GM13977 (cell line): ENCODE measurements around the gene PDK2.

Experiments
- DNase-seq: peaks from one replicate; pipeline ENCODE4 v3.0.0; 2012; ENCODE audit warnings: low spot score
- in situ Hi-C: fragments of 300-500 bp; cut with MboI; formaldehyde crosslinking; loops from one replicate; pipeline ENCODE4 v1.12.0; 2022; ENCODE audit warnings: low sequenced_read_pairs, low pct_unique_long_range_greater_than_20kb, mixed read lengths, inconsistent platforms; ENCODE audit not compliant: unreplicated experiment
- TF ChIP-seq, protein P1 (sequence below): IDR thresholded peaks from 2 replicates; pipeline ENCODE4 v1.5.1; 2012; ENCODE audit warnings: mild to moderate bottlenecking, control low read depth; ENCODE audit not compliant: insufficient read depth; ENCODE audit errors: extremely low read depth, missing control alignments

PDK2 gene

DNA sequence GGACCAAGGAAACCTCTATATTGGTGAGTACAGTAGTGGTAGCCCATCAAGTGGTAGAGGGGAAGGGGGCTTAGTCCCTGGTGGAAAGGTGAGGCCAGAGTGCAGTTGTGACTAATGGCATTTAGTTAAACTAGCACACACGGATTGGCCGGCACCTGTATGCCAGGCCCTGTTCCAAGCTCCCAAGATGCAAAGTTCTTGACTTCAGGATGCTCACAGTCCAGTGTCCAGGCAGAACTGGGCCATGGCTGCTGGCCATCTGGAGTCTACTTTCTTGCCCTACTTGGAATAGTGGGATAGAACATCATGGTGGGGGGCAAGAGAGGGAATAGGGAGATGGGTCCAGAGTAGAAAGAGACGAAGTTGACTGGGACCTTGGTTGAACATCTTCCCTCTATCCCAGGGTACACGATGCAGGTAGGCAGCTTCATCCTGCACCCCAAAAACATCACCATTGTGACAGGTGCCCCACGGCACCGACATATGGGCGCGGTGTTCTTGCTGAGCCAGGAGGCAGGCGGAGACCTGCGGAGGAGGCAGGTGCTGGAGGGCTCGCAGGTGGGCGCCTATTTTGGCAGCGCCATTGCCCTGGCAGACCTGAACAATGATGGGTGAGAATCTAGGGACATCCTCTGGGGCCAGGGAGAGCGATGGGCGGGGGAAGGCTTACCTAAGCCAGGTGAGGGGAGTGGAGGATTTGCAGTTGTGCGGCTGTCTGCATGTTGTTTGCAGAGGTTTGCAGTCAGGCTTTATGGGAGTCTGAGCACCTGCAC lies 24.1 kb upstream of the PDK2 start:
- no peak for DNase-seq
- in situ Hi-C loops, result no loop called here
- TF ChIP-seq, protein P1, sequence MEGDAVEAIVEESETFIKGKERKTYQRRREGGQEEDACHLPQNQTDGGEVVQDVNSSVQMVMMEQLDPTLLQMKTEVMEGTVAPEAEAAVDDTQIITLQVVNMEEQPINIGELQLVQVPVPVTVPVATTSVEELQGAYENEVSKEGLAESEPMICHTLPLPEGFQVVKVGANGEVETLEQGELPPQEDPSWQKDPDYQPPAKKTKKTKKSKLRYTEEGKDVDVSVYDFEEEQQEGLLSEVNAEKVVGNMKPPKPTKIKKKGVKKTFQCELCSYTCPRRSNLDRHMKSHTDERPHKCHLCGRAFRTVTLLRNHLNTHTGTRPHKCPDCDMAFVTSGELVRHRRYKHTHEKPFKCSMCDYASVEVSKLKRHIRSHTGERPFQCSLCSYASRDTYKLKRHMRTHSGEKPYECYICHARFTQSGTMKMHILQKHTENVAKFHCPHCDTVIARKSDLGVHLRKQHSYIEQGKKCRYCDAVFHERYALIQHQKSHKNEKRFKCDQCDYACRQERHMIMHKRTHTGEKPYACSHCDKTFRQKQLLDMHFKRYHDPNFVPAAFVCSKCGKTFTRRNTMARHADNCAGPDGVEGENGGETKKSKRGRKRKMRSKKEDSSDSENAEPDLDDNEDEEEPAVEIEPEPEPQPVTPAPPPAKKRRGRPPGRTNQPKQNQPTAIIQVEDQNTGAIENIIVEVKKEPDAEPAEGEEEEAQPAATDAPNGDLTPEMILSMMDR, result no peak

DNA sequence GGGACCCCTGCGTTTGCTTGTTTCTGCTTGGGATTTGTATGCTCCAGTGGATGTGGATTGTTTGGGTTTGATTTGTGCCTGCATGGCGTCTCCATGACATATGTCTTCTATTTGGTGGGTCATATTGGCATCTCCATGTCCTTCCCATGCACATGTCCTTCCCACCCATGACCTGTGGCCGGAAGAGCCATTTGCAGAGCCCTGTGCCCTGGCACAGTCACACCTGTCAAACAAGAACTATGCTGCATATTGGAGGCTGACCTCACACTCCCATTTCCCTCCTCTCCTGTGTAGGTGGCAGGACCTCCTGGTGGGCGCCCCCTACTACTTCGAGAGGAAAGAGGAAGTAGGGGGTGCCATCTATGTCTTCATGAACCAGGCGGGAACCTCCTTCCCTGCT lies 23.5 kb upstream of the PDK2 start:
- in situ Hi-C loops, result no loop called here
- TF ChIP-seq, protein P1, result no peak
- DNase-seq, result no peak

DNA sequence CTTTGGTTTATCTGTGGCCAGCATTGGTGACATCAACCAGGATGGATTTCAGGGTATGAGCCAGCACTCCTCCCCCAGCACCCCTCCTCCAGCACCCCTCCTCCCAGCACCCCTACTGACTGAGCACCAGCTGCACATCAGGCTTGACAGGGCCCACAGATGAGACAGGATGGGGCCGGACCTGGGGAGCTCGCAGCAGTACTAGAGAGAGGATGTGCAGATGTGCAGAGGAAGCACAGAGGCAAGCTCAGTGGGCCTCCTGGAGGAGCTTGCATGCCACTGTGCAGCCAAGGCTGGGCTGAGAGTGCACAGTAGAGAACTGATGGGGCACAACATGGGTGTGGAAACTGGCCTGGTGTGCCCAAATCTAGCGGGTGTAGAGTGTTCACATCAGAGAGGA lies 23.0 kb upstream of the PDK2 start:
- in situ Hi-C loops, result no loop called here
- no peak for DNase-seq
- TF ChIP-seq, protein P1, result no peak

DNA sequence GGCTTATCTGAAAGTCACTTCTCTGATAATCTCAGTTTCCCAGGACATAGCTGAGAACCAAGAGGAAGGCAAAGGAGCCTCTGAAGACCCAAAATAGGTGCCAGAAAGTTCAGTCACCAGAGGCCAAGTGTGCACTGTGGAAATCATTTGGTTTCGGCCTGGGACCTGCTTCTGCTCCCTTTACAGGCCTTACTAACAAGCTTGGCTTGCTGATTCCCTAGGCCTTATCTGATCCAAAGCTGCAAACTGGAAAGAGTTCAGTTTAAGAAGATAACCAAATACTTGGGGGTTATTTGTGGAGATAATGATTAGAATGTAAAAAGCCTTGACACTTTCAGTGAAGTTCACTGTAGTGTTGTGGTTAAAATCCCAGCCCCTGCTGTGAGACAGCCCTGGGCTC lies 22.2 kb upstream of the PDK2 start:
- DNase-seq, result no peak
- TF ChIP-seq, protein P1, result no peak
- in situ Hi-C loops, result no loop called here

DNA sequence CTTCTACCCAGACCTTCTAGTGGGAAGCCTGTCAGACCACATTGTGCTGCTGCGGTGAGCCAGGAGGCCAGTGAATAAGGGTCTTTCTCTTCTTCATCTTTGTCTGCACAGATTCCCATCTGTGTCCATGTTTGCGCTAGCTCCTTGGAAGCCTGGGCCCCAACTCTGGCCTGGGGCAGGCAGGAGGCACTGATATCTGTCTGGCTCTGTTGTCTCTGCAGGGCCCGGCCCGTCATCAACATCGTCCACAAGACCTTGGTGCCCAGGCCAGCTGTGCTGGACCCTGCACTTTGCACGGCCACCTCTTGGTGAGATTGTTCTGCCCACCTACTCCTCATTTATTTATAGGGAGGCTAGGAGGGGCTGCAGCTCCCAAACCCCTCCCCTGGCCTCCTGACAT lies 20.9 kb upstream of the PDK2 start:
- TF ChIP-seq, protein P1, result no peak
- in situ Hi-C loops, result no loop called here
- no peak for DNase-seq

DNA sequence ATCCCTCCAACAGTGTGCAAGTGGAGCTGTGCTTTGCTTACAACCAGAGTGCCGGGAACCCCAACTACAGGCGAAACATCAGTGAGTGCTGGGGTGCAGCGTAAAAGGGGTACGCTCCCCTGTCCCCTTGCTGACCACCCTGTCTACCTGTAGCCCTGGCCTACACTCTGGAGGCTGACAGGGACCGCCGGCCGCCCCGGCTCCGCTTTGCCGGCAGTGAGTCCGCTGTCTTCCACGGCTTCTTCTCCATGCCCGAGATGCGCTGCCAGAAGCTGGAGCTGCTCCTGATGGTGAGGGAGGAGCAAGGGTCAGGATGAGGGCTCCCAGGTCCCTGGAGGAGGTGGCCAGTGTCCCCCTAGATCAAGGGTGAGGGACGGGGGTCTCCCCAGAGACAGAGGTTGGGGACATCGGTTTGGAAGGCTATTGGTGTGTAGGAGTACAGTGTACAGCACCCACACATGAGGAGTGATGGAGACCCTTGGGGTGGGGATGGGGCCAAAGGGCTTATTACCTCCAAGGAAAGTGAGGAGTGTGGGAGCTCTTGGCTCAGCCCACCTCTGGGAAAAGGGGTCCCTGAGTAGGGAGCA lies 19.6 kb upstream of the PDK2 start:
- TF ChIP-seq, protein P1, result no peak
- in situ Hi-C loops, result no loop called here
- DNase-seq, result no peak
